GM19238 (cell line): ENCODE data around the gene OVOL2.
A peak's percentile ranks its signal among the peaks of the same experiment; 100 is the strongest.
"Not testable (repeated sequence)": the region's sequence is repeated elsewhere in the genome, so short reads cannot be mapped to it uniquely, and the experiment has no call there.

Experiments used
- DNase-seq: peaks from one replicate; pipeline ENCODE4 v3.0.0; 2011; ENCODE audit warnings: low spot score; ENCODE audit not compliant: insufficient read length

OVOL2 gene

GRCh38 chr20:18058661-18059467 lies 1.1 kb upstream of the OVOL2 start:
- no peak for DNase-seq

- no peak for DNase-seq
Measured at GRCh38 chr20:18057994-18058349, 256 bp upstream of the OVOL2 start.

GRCh38 chr20:18056174-18057100 lies 1.3 kb downstream of the OVOL2 start:
- no peak for DNase-seq

- DNase-seq = no peak
Measured at GRCh38 chr20:18055261-18055660, 2.5 kb downstream of the OVOL2 start.

GRCh38 chr20:18052856-18053255 lies 4.9 kb downstream of the OVOL2 start:
- no peak for DNase-seq

- DNase-seq = no peak
Measured at GRCh38 chr20:18050628-18051027, 7.1 kb downstream of the OVOL2 start.

GRCh38 chr20:18048176-18048575 lies 9.5 kb downstream of the OVOL2 start:
- no peak for DNase-seq

- no peak for DNase-seq
Measured at GRCh38 chr20:18046535-18046934, 11.2 kb downstream of the OVOL2 start.

GRCh38 chr20:18042229-18042628 lies 15.5 kb downstream of the OVOL2 start:
- DNase-seq = no peak

- DNase-seq = no peak
Measured at GRCh38 chr20:18041462-18041861, 16.3 kb downstream of the OVOL2 start.

- no peak for DNase-seq
Measured at GRCh38 chr20:18039063-18039462, 18.7 kb downstream of the OVOL2 start.

GRCh38 chr20:18034039-18034438 lies 23.7 kb downstream of the OVOL2 start:
- DNase-seq = no peak

GRCh38 chr20:18032977-18033892 lies 24.5 kb downstream of the OVOL2 start:
- no peak for DNase-seq

GRCh38 chr20:18031888-18032509 lies 25.7 kb downstream of the OVOL2 start:
- DNase-seq = no peak

- no peak for DNase-seq
Measured at GRCh38 chr20:18031050-18031449, 26.7 kb downstream of the OVOL2 start.

GRCh38 chr20:18030020-18030419 lies 27.7 kb downstream of the OVOL2 start:
- DNase-seq = no peak

GRCh38 chr20:18027011-18027410 lies 30.7 kb downstream of the OVOL2 start:
- DNase-seq = not testable (repeated sequence)

- no peak for DNase-seq
Measured at GRCh38 chr20:18024606-18025127, 33.0 kb downstream of the OVOL2 start.

- no peak for DNase-seq
Measured at GRCh38 chr20:18020931-18021330, 36.8 kb downstream of the OVOL2 start.

- DNase-seq = peak; percentile 37
Measured at GRCh38 chr20:18019068-18019467, 38.6 kb downstream of the OVOL2 start.

GRCh38 chr20:18018100-18018499 lies 39.6 kb downstream of the OVOL2 start:
- DNase-seq = no peak
